Liver (tissue), 9 donors: ENCODE measurements around the gene WDR7. TPM values are rescaled to one million over a fixed set of nuclear protein-coding genes. Genes with fewer than 3 reads are reported as not detected.

Experiments used
- DNase-seq: peaks from one replicate; pipeline ENCODE4 v3.0.0-alpha.2; 2017; ENCODE audit warnings: low spot score
- H3K27ac ChIP-seq, 2 donors: one replicate each; pipeline ENCODE4 v1.7.0; 2013; ENCODE audit warnings: inconsistent platforms in 2 of 2, low read length in 2 of 2, control low read depth in 1 of 2, low read depth in 1 of 2, mild to moderate bottlenecking in 1 of 2
- H3K27me3 ChIP-seq, 4 donors: one replicate each; pipeline versions ENCODE4 v1.6.1 to v1.7.0; 2013; ENCODE audit warnings: low read length in 3 of 4, inconsistent platforms in 1 of 4, mild to moderate bottlenecking in 1 of 4, moderate library complexity in 1 of 4; ENCODE audit not compliant: control insufficient read depth in 4 of 4, insufficient read depth in 4 of 4
- H3K36me3 ChIP-seq, 4 donors: one replicate each; pipeline versions ENCODE4 v1.6.1 to v1.7.0; 2013; ENCODE audit warnings: low read length in 3 of 4, mild to moderate bottlenecking in 3 of 4, low read depth in 1 of 4, moderate library complexity in 1 of 4; ENCODE audit not compliant: control insufficient read depth in 4 of 4, insufficient read depth in 3 of 4
- H3K4me1 ChIP-seq, 4 donors: one replicate each; pipeline versions ENCODE4 v1.6.1 to v1.7.0; 2013; ENCODE audit warnings: low read length in 3 of 4, mild to moderate bottlenecking in 3 of 4, moderate library complexity in 1 of 4; ENCODE audit not compliant: control insufficient read depth in 4 of 4, insufficient read depth in 4 of 4
- H3K4me3 ChIP-seq, 3 donors: one replicate each; pipeline versions ENCODE4 v1.6.1 to v1.7.0; 2013; ENCODE audit warnings: low read length in 3 of 3, control low read depth in 1 of 3, low read depth in 1 of 3, mild to moderate bottlenecking in 1 of 3
- H3K9ac ChIP-seq, 2 donors: one replicate each; pipeline ENCODE4 v1.7.0; 2013; ENCODE audit warnings: low read length in 2 of 2, mild to moderate bottlenecking in 2 of 2, moderate library complexity in 2 of 2, control low read depth in 1 of 2, low read depth in 1 of 2
- H3K9me3 ChIP-seq, 4 donors: one replicate each; pipeline versions ENCODE4 v1.6.1 to v1.7.0; 2013; ENCODE audit warnings: low read length in 3 of 4; ENCODE audit not compliant: control insufficient read depth in 4 of 4
- EGR1 ChIP-seq, 2 donors: IDR thresholded peaks; 2 replicates each; pipeline ENCODE4 v1.6.1; 2016 to 2018; ENCODE audit warnings: antibody characterized with exemption in 2 of 2, low read depth in 2 of 2
- FOXA1 ChIP-seq: IDR thresholded peaks from 2 replicates; pipeline ENCODE4 v1.6.1; 2016; ENCODE audit warnings: antibody characterized with exemption
- FOXA2 ChIP-seq: IDR thresholded peaks from 2 replicates; pipeline ENCODE4 v1.6.1; 2016; ENCODE audit warnings: antibody characterized with exemption
- GABPA ChIP-seq, 2 donors: IDR thresholded peaks in 1 of 2; conservative IDR thresholded peaks in 1 of 2; 2 replicates each; pipeline ENCODE4 v1.6.1; 2016; ENCODE audit warnings: antibody characterized with exemption in 2 of 2, mild to moderate bottlenecking in 1 of 2, moderate library complexity in 1 of 2
- HNF4A ChIP-seq, 2 donors: conservative IDR thresholded peaks; 2 replicates each; pipeline ENCODE4 v1.6.1; 2016; ENCODE audit warnings: antibody characterized with exemption in 2 of 2, mild to moderate bottlenecking in 2 of 2
- HNF4G ChIP-seq: IDR thresholded peaks from 2 replicates; pipeline ENCODE4 v1.6.1; 2016; ENCODE audit warnings: antibody characterized with exemption
- RAD21 ChIP-seq, 2 donors: IDR thresholded peaks; 2 replicates each; pipeline ENCODE4 v1.6.1; 2016; ENCODE audit warnings: antibody characterized with exemption in 2 of 2, mild to moderate bottlenecking in 2 of 2
- RXRA ChIP-seq, 2 donors: IDR thresholded peaks; 2 replicates each; pipeline ENCODE4 v1.6.1; 2017 to 2018; ENCODE audit warnings: antibody characterized with exemption in 2 of 2, mild to moderate bottlenecking in 1 of 2
- SP1 ChIP-seq: IDR thresholded peaks from 2 replicates; pipeline ENCODE4 v1.6.1; 2018; ENCODE audit warnings: antibody characterized with exemption, mild to moderate bottlenecking
- TAF1 ChIP-seq: conservative IDR thresholded peaks from 2 replicates; pipeline ENCODE4 v1.6.1; 2016; ENCODE audit warnings: antibody characterized with exemption, mild to moderate bottlenecking
- YY1 ChIP-seq: IDR thresholded peaks from 2 replicates; pipeline ENCODE4 v1.6.1; 2016; ENCODE audit warnings: antibody characterized with exemption, mild to moderate bottlenecking
- WGBS: extraction: QIAGEN DNeasy Blood & Tissue Kit; methylation state at CpG from one replicate; pipeline ENCODE4 v1.1.7; 2013; 5-methylcytosine and 5-hydroxymethylcytosine counted together
- polyA plus RNA-seq, 2 donors: library from polyadenylated mRNA; stranded (reverse) in 1 of 2; unstranded in 1 of 2; fragments of 200-250 nt in 1 of 2; fragments of >200 nt in 1 of 2; fragmentation: Nextera tagmentation in 1 of 2; extraction: Ambion mirVana in 1 of 2; gene quantifications; one replicate each; pipeline versions ENCODE4 v1.2.1 to v1.2.3, GENCODE V29; 2013 to 2015
- total RNA-seq, 2 donors: library from RNA; depleted of rRNA; stranded (reverse); fragments of >200 nt; gene quantifications; one replicate each; pipeline ENCODE4 v1.2.3, GENCODE V29; 2014
- TF ChIP-seq, protein P1 (sequence below): IDR thresholded peaks from 2 replicates; pipeline ENCODE4 v1.6.1; 2016; ENCODE audit warnings: antibody characterized with exemption
- TF ChIP-seq, protein P2 (sequence below): IDR thresholded peaks from 2 replicates; pipeline ENCODE4 v1.6.1; 2016; ENCODE audit warnings: antibody characterized with exemption
- TF ChIP-seq, protein P3 (sequence below): IDR thresholded peaks from 2 replicates; pipeline ENCODE4 v1.6.1; 2016; ENCODE audit warnings: antibody characterized with exemption, mild to moderate bottlenecking
- TF ChIP-seq, protein P4 (sequence below): fragments of 150-350 bp; IDR thresholded peaks from 2 replicates; pipeline ENCODE4 v1.5.1; 2017; ENCODE audit warnings: improper control_type of control experiment, low read depth, low read length; ENCODE audit not compliant: missing input control
- TF ChIP-seq, protein P5 (sequence below): IDR thresholded peaks from 2 replicates; pipeline ENCODE4 v1.6.1; 2016; ENCODE audit warnings: antibody characterized with exemption
- donor health status: healthy.
- donor health status: healthy.
- donor health status: healthy.
- donor health status: healthy.
- donor health status: healthy.

Gene WDR7
- total and polyA plus RNA-seq, 4 donors = 4.5 to 26.6 (median 13.2) TPM

DNA sequence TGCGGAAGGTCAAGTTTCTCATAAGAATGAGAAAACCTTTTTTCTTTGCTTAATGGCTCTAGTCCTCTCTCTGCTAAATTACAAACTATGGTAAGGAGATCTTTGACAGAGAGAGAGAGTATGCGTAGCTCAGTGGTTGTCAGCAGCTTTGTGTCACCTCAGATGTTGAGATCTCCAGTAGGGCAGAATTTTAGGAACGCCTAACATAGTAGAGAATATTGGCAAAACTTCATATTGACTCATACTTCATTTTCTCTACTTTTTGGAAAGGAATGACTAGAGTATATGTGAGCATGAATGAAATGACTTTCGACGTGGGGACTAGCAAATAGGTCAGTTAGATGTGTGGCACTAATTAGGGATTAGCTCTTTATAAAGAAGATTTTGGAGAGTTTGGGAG lies 64.0 kb downstream of the WDR7 start:
- DNase-seq = no peak
- WGBS = 95% methylated on average over 5 of the region's 5 CpGs
- TF ChIP-seq EGR1 (IDR thresholded peaks at IDR 0.05; ENCODE audit: low read depth in 2 of 2) = no peak
- TF ChIP-seq, protein P1, sequence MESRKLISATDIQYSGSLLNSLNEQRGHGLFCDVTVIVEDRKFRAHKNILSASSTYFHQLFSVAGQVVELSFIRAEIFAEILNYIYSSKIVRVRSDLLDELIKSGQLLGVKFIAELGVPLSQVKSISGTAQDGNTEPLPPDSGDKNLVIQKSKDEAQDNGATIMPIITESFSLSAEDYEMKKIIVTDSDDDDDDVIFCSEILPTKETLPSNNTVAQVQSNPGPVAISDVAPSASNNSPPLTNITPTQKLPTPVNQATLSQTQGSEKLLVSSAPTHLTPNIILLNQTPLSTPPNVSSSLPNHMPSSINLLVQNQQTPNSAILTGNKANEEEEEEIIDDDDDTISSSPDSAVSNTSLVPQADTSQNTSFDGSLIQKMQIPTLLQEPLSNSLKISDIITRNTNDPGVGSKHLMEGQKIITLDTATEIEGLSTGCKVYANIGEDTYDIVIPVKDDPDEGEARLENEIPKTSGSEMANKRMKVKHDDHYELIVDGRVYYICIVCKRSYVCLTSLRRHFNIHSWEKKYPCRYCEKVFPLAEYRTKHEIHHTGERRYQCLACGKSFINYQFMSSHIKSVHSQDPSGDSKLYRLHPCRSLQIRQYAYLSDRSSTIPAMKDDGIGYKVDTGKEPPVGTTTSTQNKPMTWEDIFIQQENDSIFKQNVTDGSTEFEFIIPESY = no peak
- no peak for TF ChIP-seq HNF4A (conservative IDR thresholded peaks at IDR 0.05)
- TF ChIP-seq, protein P2, sequence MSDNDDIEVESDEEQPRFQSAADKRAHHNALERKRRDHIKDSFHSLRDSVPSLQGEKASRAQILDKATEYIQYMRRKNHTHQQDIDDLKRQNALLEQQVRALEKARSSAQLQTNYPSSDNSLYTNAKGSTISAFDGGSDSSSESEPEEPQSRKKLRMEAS = no peak
- TF ChIP-seq RAD21 (IDR thresholded peaks at IDR 0.05) = no peak
- TF ChIP-seq, protein P3, sequence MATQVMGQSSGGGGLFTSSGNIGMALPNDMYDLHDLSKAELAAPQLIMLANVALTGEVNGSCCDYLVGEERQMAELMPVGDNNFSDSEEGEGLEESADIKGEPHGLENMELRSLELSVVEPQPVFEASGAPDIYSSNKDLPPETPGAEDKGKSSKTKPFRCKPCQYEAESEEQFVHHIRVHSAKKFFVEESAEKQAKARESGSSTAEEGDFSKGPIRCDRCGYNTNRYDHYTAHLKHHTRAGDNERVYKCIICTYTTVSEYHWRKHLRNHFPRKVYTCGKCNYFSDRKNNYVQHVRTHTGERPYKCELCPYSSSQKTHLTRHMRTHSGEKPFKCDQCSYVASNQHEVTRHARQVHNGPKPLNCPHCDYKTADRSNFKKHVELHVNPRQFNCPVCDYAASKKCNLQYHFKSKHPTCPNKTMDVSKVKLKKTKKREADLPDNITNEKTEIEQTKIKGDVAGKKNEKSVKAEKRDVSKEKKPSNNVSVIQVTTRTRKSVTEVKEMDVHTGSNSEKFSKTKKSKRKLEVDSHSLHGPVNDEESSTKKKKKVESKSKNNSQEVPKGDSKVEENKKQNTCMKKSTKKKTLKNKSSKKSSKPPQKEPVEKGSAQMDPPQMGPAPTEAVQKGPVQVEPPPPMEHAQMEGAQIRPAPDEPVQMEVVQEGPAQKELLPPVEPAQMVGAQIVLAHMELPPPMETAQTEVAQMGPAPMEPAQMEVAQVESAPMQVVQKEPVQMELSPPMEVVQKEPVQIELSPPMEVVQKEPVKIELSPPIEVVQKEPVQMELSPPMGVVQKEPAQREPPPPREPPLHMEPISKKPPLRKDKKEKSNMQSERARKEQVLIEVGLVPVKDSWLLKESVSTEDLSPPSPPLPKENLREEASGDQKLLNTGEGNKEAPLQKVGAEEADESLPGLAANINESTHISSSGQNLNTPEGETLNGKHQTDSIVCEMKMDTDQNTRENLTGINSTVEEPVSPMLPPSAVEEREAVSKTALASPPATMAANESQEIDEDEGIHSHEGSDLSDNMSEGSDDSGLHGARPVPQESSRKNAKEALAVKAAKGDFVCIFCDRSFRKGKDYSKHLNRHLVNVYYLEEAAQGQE = no peak
- no peak for TF ChIP-seq FOXA2
- no peak for TF ChIP-seq HNF4G
- TF ChIP-seq FOXA1 = no peak
- TF ChIP-seq SP1 = no peak
- TF ChIP-seq RXRA (IDR thresholded peaks at IDR 0.05) = no peak
- TF ChIP-seq TAF1 = no peak
- TF ChIP-seq, protein P4, sequence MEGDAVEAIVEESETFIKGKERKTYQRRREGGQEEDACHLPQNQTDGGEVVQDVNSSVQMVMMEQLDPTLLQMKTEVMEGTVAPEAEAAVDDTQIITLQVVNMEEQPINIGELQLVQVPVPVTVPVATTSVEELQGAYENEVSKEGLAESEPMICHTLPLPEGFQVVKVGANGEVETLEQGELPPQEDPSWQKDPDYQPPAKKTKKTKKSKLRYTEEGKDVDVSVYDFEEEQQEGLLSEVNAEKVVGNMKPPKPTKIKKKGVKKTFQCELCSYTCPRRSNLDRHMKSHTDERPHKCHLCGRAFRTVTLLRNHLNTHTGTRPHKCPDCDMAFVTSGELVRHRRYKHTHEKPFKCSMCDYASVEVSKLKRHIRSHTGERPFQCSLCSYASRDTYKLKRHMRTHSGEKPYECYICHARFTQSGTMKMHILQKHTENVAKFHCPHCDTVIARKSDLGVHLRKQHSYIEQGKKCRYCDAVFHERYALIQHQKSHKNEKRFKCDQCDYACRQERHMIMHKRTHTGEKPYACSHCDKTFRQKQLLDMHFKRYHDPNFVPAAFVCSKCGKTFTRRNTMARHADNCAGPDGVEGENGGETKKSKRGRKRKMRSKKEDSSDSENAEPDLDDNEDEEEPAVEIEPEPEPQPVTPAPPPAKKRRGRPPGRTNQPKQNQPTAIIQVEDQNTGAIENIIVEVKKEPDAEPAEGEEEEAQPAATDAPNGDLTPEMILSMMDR = no peak
- TF ChIP-seq, protein P5, sequence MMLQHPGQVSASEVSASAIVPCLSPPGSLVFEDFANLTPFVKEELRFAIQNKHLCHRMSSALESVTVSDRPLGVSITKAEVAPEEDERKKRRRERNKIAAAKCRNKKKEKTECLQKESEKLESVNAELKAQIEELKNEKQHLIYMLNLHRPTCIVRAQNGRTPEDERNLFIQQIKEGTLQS = no peak

DNA sequence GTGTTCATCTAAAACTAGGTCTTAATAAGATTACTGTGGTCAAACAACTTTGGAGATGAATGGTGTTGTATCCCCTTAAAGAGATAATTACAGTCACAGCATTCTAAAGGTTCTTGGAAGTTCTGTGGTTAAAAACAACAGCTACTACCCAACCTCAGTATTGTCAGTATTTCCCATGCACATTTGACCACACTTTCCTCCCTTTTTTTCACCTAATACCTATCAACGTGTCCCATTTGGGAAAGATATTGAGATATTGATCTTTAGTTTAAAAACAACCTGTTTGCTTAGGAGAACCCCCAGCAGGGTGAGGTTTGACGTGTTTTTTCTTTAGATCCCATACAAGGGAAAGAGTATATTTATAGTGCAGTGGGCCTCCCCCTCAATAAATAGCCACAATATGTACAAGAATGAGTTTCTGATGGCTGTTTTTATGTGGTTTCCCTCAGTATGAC lies 65.6 kb downstream of the WDR7 start:
- no peak for DNase-seq
- H3K4me3 ChIP-seq = no peak overlapping the region
- TF ChIP-seq FOXA2 (no peak), FOXA1 (no peak), GABPA (IDR thresholded peaks at IDR 0.05 in 1 of 2, conservative IDR thresholded peaks at IDR 0.05 in 1 of 2) (no peak), YY1 (no peak), HNF4A (conservative IDR thresholded peaks at IDR 0.05) (no peak)
- TF ChIP-seq, protein P4 = no peak
- TF ChIP-seq, protein P3 = no peak
- TF ChIP-seq, protein P5 = no peak
- 73% methylated on average over 2 of the region's 2 CpGs for WGBS
- no peaks in the 10 kb centered on the region for H3K9me3 ChIP-seq
- H3K36me3 ChIP-seq = peaks cover 0 to 4% (median 0%) of the 10 kb centered on the region in 4 donors
- peaks cover 0 to 2% (median 0%) of the 10 kb centered on the region in 4 donors for H3K4me1 ChIP-seq
- no peak overlapping the region for H3K9ac ChIP-seq
- H3K27me3 ChIP-seq = no peaks in the 10 kb centered on the region
- H3K27ac ChIP-seq = no peak overlapping the region

More for the DNA sequence above, 64.0 kb downstream of the WDR7 start:
- no peak overlapping the region for H3K27ac ChIP-seq
- no peaks in the 10 kb centered on the region for H3K9me3 ChIP-seq
- peaks cover 0 to 2% (median 0%) of the 10 kb centered on the region in 4 donors for H3K4me1 ChIP-seq
- H3K4me3 ChIP-seq = no peak overlapping the region
- H3K9ac ChIP-seq = no peak overlapping the region
- H3K36me3 ChIP-seq = peaks cover 0 to 2% (median 0%) of the 10 kb centered on the region in 4 donors
- H3K27me3 ChIP-seq = no peaks in the 10 kb centered on the region
